C4-2B (cell line): Measurements from ENCODE around the gene PTGES.

Source experiments
- H3K27ac ChIP-seq: fragments of 450-650 bp; 2 replicates; pipeline ENCODE4 v1.5.1; 2017
- ZFX ChIP-seq: fragments of 450-650 bp; IDR thresholded peaks from 2 replicates; pipeline ENCODE4 v1.6.1; 2017
- TF ChIP-seq, protein P1 (sequence below): fragments of 450-650 bp; conservative IDR thresholded peaks from 2 replicates; pipeline ENCODE4 v1.5.1; 2017; ENCODE audit warnings: mild to moderate bottlenecking

PTGES gene

DNA sequence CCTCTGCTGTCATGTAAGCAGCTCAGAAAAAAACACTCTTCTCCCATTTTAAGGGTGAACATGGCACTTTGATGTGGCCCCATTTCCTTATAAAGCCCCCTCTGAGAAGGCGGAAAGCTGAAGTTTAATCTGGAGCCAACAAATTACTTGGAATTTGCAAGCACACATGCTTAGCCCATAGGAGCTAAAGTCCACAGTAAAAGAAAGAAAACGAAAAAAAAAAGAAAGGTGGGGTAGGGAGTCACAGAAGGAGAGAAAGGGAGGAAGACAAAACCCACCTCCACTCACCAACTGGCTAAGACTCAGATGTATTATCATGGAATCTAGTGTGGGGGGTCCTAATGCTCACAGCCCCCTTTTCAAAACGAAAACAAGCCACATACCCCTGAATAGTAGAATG lies 57.0 kb downstream of the PTGES start:
- TF ChIP-seq, protein P1, sequence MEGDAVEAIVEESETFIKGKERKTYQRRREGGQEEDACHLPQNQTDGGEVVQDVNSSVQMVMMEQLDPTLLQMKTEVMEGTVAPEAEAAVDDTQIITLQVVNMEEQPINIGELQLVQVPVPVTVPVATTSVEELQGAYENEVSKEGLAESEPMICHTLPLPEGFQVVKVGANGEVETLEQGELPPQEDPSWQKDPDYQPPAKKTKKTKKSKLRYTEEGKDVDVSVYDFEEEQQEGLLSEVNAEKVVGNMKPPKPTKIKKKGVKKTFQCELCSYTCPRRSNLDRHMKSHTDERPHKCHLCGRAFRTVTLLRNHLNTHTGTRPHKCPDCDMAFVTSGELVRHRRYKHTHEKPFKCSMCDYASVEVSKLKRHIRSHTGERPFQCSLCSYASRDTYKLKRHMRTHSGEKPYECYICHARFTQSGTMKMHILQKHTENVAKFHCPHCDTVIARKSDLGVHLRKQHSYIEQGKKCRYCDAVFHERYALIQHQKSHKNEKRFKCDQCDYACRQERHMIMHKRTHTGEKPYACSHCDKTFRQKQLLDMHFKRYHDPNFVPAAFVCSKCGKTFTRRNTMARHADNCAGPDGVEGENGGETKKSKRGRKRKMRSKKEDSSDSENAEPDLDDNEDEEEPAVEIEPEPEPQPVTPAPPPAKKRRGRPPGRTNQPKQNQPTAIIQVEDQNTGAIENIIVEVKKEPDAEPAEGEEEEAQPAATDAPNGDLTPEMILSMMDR, result no peak
- no peak for TF ChIP-seq ZFX
- H3K27ac ChIP-seq, result no peak overlapping the region

DNA sequence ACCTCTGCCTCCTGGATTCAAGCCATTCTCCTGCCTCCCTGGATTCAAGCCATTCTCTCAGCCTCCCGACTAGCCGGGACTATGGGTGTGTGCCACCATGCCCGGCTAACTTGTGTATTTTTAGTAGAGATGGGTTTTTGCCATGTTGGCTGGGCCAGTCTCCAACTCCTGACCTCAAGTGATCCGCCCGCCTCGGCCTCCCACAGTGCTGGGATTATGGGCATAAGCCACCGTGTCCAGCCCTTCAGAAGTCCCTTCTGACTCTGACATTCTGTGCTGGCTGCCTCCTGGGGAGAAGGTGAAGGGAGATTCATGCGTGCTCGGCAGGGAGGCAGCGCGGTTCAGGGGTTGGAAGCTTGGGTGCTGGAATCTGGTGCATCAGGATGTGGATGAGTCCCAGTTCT lies 58.6 kb downstream of the PTGES start:
- H3K27ac ChIP-seq, result no peak overlapping the region
- TF ChIP-seq ZFX, result no peak
- TF ChIP-seq, protein P1, result no peak

- H3K27ac ChIP-seq, result no peak overlapping the region
- no peak for TF ChIP-seq ZFX
- TF ChIP-seq, protein P1, result no peak
Observed at GRCh38 chr9:129693741-129694140, 59.1 kb downstream of the PTGES start.

DNA sequence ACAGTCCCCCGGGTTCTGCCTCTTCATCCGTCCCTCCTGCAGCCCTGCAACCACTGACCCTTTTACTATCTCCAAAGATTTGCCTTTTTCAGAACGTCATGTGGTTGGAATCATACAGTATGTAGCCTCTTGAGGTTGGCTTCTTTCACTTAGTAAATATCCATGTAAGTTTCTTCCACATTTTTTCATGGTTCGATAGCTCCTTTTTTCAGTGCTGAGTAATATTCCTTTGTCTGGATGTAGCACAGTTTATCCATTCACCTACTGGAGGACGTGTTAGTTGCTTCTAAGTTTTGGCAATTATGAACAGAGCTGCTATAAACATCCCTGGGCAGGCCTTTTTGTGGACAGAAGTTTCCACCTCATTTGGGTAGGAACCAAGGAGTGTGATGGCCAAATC lies 60.3 kb downstream of the PTGES start:
- TF ChIP-seq ZFX, result no peak
- TF ChIP-seq, protein P1, result no peak
- no peak overlapping the region for H3K27ac ChIP-seq
